Endothelial cell of umbilical vein (primary cell): ENCODE results near the gene ECD. TPM values are rescaled to one million over a fixed set of nuclear protein-coding genes. Genes with fewer than 3 reads are reported as not detected.

Experiments
- BruUV-seq: library from RNA; stranded (reverse); fragments of 400-500 nt; replicated peaks from 2 replicates; lab custom pipeline; 2021; lab: Mats Ljungman, UMichigan
- CTCF ChIA-PET: fragments of 300-600, 350-600 bp; sonication (Branson Sonifier 250); formaldehyde crosslinking; loops from one replicate; lab custom pipeline; 2021; ENCODE audit warnings: antibody characterized with exemption, inconsistent platforms; lab: Charles Lee
- POLR2A ChIA-PET: fragments of 300-600, 350-600 bp; sonication (Branson Sonifier 250); formaldehyde crosslinking; loops from one replicate; lab custom pipeline; 2021; ENCODE audit warnings: antibody characterized with exemption, inconsistent platforms; lab: Charles Lee
- DNase-seq: peaks from one replicate; pipeline ENCODE4 v3.0.0-alpha.2; 2011; ENCODE audit warnings: low read depth, low spot score
- FAIRE-seq: peaks from 2 replicates; lab custom pipeline; 2011; peaks lifted over from hg19 to GRCh38; lab: Jason Lieb, UNC
- H2AFZ ChIP-seq: 2 replicates; pipeline ENCODE4 v1.6.0; 2012; ENCODE audit warnings: low read depth, low read length, control low read depth, inconsistent platforms
- H3K27ac ChIP-seq: 2 replicates; pipeline ENCODE4 v1.5.1; 2011; ENCODE audit warnings: low read depth, mild to moderate bottlenecking, control low read depth, low read length, moderate library complexity; ENCODE audit not compliant: insufficient read depth
- H3K27me3 ChIP-seq, 2 experiments: 2 replicates each; pipeline versions ENCODE4 v1.6.0 to v1.6.1; 2011; ENCODE audit warnings: low read length in 2 of 2, mixed read lengths in 1 of 2; ENCODE audit not compliant: control insufficient read depth in 2 of 2, insufficient read depth in 2 of 2
- H3K36me3 ChIP-seq, 2 experiments: 2 replicates in 1 of 2; 3 replicates in 1 of 2; pipeline ENCODE4 v1.5.1; 2011; ENCODE audit warnings: low read length in 2 of 2, mild to moderate bottlenecking in 1 of 2, moderate library complexity in 1 of 2; ENCODE audit not compliant: control insufficient read depth in 2 of 2, insufficient read depth in 2 of 2; ENCODE audit errors: extremely low read depth in 1 of 2
- H3K4me1 ChIP-seq: 3 replicates; pipeline ENCODE4 v1.5.1; 2011; ENCODE audit warnings: mild to moderate bottlenecking, low read length; ENCODE audit not compliant: control insufficient read depth, insufficient read depth; ENCODE audit errors: extremely low read depth
- H3K4me2 ChIP-seq: 2 replicates; pipeline ENCODE4 v1.6.1; 2011; ENCODE audit warnings: low read length, control low read depth, mixed read lengths; ENCODE audit not compliant: insufficient read depth
- H3K4me3 ChIP-seq, 3 experiments: fragments of 200-600 bp in 1 of 3; sonication (generic), shearing (Covaris generic) in 1 of 3; replicated peaks in 1 of 3; 2 replicates each; pipeline ENCODE4 v1.5.1; 2011 to 2016; ENCODE audit warnings: control low read depth in 3 of 3, low read length in 3 of 3, mild to moderate bottlenecking in 2 of 3, inconsistent platforms in 1 of 3, low read depth in 1 of 3, moderate library complexity in 1 of 3; ENCODE audit not compliant: insufficient read depth in 1 of 3
- H3K79me2 ChIP-seq: 2 replicates; pipeline ENCODE4 v1.6.0; 2012; ENCODE audit warnings: low read length, inconsistent platforms; ENCODE audit not compliant: control insufficient read depth, insufficient read depth
- H3K9ac ChIP-seq: replicated peaks from 2 replicates; pipeline ENCODE3; 2011; ENCODE audit warnings: low read length, control low read depth; ENCODE audit not compliant: insufficient read depth; ENCODE audit errors: extremely low read depth
- H3K9me1 ChIP-seq: replicated peaks from 3 replicates; pipeline ENCODE4 v1.6.0; 2011; ENCODE audit warnings: mild to moderate bottlenecking, low read length; ENCODE audit not compliant: control insufficient read depth, insufficient read depth; ENCODE audit errors: extremely low read depth
- H3K9me3 ChIP-seq: replicated peaks from 2 replicates; pipeline ENCODE4 v1.5.1; 2012; ENCODE audit warnings: low read length, inconsistent platforms; ENCODE audit not compliant: control insufficient read depth, insufficient read depth
- H4K20me1 ChIP-seq: replicated peaks from 2 replicates; pipeline ENCODE3; 2011; ENCODE audit warnings: mild to moderate bottlenecking, low read length; ENCODE audit not compliant: control insufficient read depth, insufficient read depth; ENCODE audit errors: extremely low read depth
- CTCF ChIP-seq, 2 donors: IDR thresholded peaks; 1 replicate in 1 of 2; 2 replicates in 1 of 2; pipeline ENCODE4 v1.5.1; 2011; ENCODE audit warnings: low read length in 2 of 2, mild to moderate bottlenecking in 2 of 2, moderate library complexity in 2 of 2, control low read depth in 1 of 2, inconsistent platforms in 1 of 2, low read depth in 1 of 2; ENCODE audit not compliant: insufficient read depth in 1 of 2; ENCODE audit errors: extremely low read depth in 1 of 2
- EZH2 ChIP-seq: IDR thresholded peaks from 2 replicates; pipeline ENCODE4 v1.6.1; 2012; ENCODE audit warnings: borderline replicate concordance, low read depth, mild to moderate bottlenecking, moderate library complexity, low read length, inconsistent platforms; ENCODE audit not compliant: severe bottlenecking
- FOS ChIP-seq: IDR thresholded peaks from 2 replicates; pipeline ENCODE4 v1.6.1; 2011; ENCODE audit warnings: mild to moderate bottlenecking, low read length, moderate library complexity, borderline replicate concordance; ENCODE audit not compliant: insufficient read depth
- GATA2 ChIP-seq: IDR thresholded peaks from 2 replicates; pipeline ENCODE4 v1.7.0; 2011; ENCODE audit warnings: low read depth, mild to moderate bottlenecking, moderate library complexity, mixed read lengths, low read length; ENCODE audit not compliant: insufficient read length, insufficient read depth
- JUN ChIP-seq: IDR thresholded peaks from 2 replicates; pipeline ENCODE4 v1.6.1; 2011; ENCODE audit warnings: borderline replicate concordance, low read depth; ENCODE audit not compliant: insufficient read length, insufficient read depth
- MAX ChIP-seq: IDR thresholded peaks from 2 replicates; pipeline ENCODE4 v1.6.1; 2011; ENCODE audit not compliant: insufficient read depth, insufficient read length
- MYC ChIP-seq: IDR thresholded peaks from one replicate; pipeline ENCODE4 v1.6.1; 2011; ENCODE audit warnings: mild to moderate bottlenecking, low read depth, low read length
- POLR2A ChIP-seq: IDR thresholded peaks from 2 replicates; pipeline ENCODE4 v1.6.1; 2012; ENCODE audit warnings: low read depth, mild to moderate bottlenecking, control low read depth, low read length
- POLR2AphosphoS5 ChIP-seq: IDR thresholded peaks from 2 replicates; pipeline ENCODE4 v1.6.1; 2012; ENCODE audit warnings: low read depth, mild to moderate bottlenecking, control low read depth, low read length, moderate library complexity; ENCODE audit not compliant: insufficient read depth
- dilution Hi-C: fragments of 300-500 bp; cut with MboI; formaldehyde crosslinking; loops from one replicate; pipeline ENCODE4 v1.15.0; 2019; ENCODE audit warnings: low sequenced_read_pairs; ENCODE audit not compliant: extremely low pct_ligation_motif_present
- intact Hi-C: fragments of 100-400 bp; cut with micrococcal nuclease; formaldehyde crosslinking; loops from one replicate; pipeline ENCODE4 v1.10.0; 2022
- polyA plus RNA-seq, 4 experiments: library from polyadenylated mRNA; depleted of rRNA in 3 of 4; stranded (reverse) in 3 of 4; unstranded in 1 of 4; fragments of >200 nt; gene quantifications; 2 replicates each; pipeline versions ENCODE4 v1.2.1 to v1.2.3, GENCODE V29; 2011 to 2012; ENCODE audit warnings: missing spikeins in 1 of 4
- total RNA-seq: library from RNA; stranded (reverse); gene quantifications from 2 replicates; pipeline ENCODE4 v1.2.3, GENCODE V29; 2021

ECD gene
- total and polyA plus RNA-seq, 2 donors (not counting 3 experiments of a cell fraction or from before 2014, with no cell fraction given): 27.2 to 32.3 TPM

GRCh38 chr10:73141603-73142002, 26.2 kb downstream of the ECD start:
- no peak overlapping the region for H3K27ac ChIP-seq
- no peaks in the 10 kb centered on the region for H3K9me3 ChIP-seq
- TF ChIP-seq MAX (no peak), EZH2 (no peak), CTCF (IDR thresholded peaks at IDR 0.05; ENCODE audit: extremely low read depth in 1 of 2, insufficient read depth in 1 of 2, low read depth in 1 of 2, low read length in 2 of 2) (no peak), MYC (no peak), JUN (no peak), POLR2AphosphoS5 (no peak), FOS (no peak), POLR2A (no peak), GATA2 (no peak)
- intact Hi-C loops (no loop called here), dilution Hi-C loops (no loop called here)
- peaks cover 5 to 14% of the 10 kb centered on the region in 2 experiments for H3K36me3 ChIP-seq
- no peak overlapping the region for H2AFZ ChIP-seq
- no peak overlapping the region for H3K9ac ChIP-seq
- no peaks in the 10 kb centered on the region for H4K20me1 ChIP-seq
- H3K79me2 ChIP-seq: no peaks in the 10 kb centered on the region
- no peak overlapping the region for H3K4me3 ChIP-seq
- H3K4me1 ChIP-seq: no peaks in the 10 kb centered on the region
- POLR2A ChIA-PET: no interaction called here
- H3K27me3 ChIP-seq: no peaks in the 10 kb centered on the region
- BruUV-seq: no TSS peak
- CTCF ChIA-PET: no interaction called here
- H3K4me2 ChIP-seq: no peak overlapping the region
- FAIRE-seq (no peak), DNase-seq (no peak)
- no peaks in the 10 kb centered on the region for H3K9me1 ChIP-seq
